ENCODE data around the gene YPEL2.

YPEL2 gene

DNA sequence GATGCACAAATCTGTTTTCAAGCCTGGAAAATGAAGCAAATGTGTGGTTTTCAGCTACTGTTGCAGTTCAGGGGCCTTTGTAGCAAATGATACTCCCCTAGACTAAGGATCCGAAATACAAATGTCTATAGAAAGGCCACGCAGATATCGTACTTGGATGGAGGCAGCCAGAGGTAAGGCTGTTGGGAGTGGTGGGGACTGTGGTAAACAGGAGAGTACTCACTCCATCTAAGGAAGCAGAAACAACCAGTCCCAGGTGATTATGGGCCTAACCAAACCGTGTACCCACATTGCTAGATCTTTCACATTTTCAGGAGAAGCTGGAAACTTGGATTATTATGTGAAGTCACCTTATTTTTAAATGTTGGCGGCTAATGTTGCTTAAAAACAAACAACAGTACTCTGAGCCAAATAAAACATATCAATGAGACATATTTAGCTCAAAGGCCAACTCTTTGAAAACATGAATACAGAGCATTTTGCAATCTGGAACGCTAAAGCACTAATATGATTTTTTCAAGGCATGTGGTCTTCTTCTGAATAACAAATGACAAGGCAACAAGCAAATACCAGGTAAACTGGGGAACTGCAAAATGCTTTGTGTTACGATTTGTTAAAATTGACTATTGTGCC is 110.1 kb downstream of the YPEL2 start:
- Histone ChIP-seq H3K4me3 (no peak overlapping the region), H3K4me2 (peak overlapping the region; percentile 3; the same call in 1 of the 2 replicates)
- TF ChIP-seq Cebpa-rat (IDR thresholded peaks at IDR 0.05) = no peak

DNA sequence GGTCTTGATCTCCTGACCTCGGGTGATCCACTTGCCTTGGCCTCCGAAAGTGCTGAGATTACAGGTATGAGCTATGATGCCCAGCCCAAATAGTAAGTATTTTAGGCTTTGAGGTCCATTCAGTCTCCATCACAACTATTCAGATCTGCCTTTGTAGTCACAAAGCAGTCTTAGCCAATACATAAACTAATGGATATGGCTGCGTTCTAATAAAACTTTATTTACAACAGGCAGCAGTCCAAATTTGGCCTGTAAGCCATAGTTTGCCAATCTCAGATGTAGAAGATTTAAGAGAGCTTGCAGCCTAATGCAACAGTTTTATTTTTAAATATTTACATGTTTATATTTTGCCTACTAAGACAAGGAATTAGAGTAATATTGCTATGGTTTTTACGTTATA is 111.7 kb downstream of the YPEL2 start:
- H3K4me2 ChIP-seq = no peak overlapping the region
- H3K27ac ChIP-seq = no peak overlapping the region
- H3K27me3 ChIP-seq = no peaks in the 10 kb centered on the region
- peaks cover 41% of the 10 kb centered on the region for H3K4me1 ChIP-seq
- H3K9ac ChIP-seq = no peak overlapping the region
- no peaks in the 10 kb centered on the region for H3K9me3 ChIP-seq
- TF ChIP-seq Cebpa-rat (IDR thresholded peaks at IDR 0.05) = no peak
- H3K4me3 ChIP-seq = no peak overlapping the region
- H4K20me1 ChIP-seq = no peaks in the 10 kb centered on the region
- H3K36me3 ChIP-seq = no peaks in the 10 kb centered on the region

More for the DNA sequence above, 110.1 kb downstream of the YPEL2 start:
- no peaks in the 10 kb centered on the region for H3K9me3 ChIP-seq
- H4K20me1 ChIP-seq = no peaks in the 10 kb centered on the region
- H3K9ac ChIP-seq = no peak overlapping the region
- H3K36me3 ChIP-seq = no peaks in the 10 kb centered on the region
- H3K27ac ChIP-seq = no peak overlapping the region
- no peaks in the 10 kb centered on the region for H3K27me3 ChIP-seq
- peaks cover 55% of the 10 kb centered on the region for H3K4me1 ChIP-seq

Measured in BLaER1 (cell line).